Stimulated activated CD8-positive, alpha-beta memory T cell treated with anti-CD3 and anti-CD28 coated beads, Interleukin-7, amount 100 ng/mL, for 4 hours (primary cell): ENCODE results near the gene MRPL53.
"Not testable (repeated sequence)": the region's sequence is repeated elsewhere in the genome, so short reads cannot be mapped to it uniquely, and the experiment has no call there.

Source experiments
- DNase-seq, 2 donors: peaks; one replicate each; pipeline ENCODE4 v3.0.0-alpha.2; 2020; ENCODE audit warnings: low read depth in 2 of 2

MRPL53 gene

GRCh38 chr2:74454654-74455511 lies 17.6 kb downstream of the MRPL53 start, which contains the start of gene INO80B:
Gene INO80B (plus strand): TSS chr2:74455087. CDS start chr2:74455117, 30 bp downstream.
- DNase-seq = peak; percentile 91 to 97

DNA sequence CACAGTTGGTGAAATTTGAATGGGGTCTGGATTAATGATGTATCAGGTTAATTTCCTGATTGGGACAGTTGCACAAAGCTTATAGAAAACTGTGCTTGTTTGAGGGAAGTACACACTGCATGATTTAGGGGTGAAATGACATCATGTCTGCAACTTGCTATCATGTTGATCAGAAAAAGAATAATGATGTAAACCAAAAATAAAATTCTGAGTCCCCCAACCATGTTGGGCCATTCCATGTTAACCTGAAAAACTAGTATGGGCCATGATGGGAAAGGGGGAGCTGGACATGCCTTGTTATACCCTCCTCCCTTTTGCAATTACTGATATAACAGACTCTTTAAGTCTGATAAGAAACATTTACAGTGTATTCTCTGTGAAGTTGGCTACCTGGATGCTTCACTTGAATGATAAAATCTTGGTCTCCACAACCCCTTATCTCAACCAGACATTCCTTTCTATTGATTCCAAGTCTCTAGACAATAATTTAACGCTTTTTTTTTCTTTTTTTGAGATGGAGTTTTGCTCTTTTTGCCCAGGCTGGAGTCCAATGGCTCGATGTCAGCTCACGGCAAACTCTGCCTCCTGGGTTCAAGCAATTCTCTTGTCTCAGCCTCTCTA lies 21.8 kb downstream of the MRPL53 start:
- DNase-seq = no peak

- no peak for DNase-seq
These were observed 23.7 kb downstream of the MRPL53 start for GRCh38 chr2:74448771-74449170.

- DNase-seq = no peak
These were observed 25.1 kb downstream of the MRPL53 start for GRCh38 chr2:74447230-74447999.

- DNase-seq = no peak
These were observed 27.8 kb downstream of the MRPL53 start for GRCh38 chr2:74444498-74445318.

DNA sequence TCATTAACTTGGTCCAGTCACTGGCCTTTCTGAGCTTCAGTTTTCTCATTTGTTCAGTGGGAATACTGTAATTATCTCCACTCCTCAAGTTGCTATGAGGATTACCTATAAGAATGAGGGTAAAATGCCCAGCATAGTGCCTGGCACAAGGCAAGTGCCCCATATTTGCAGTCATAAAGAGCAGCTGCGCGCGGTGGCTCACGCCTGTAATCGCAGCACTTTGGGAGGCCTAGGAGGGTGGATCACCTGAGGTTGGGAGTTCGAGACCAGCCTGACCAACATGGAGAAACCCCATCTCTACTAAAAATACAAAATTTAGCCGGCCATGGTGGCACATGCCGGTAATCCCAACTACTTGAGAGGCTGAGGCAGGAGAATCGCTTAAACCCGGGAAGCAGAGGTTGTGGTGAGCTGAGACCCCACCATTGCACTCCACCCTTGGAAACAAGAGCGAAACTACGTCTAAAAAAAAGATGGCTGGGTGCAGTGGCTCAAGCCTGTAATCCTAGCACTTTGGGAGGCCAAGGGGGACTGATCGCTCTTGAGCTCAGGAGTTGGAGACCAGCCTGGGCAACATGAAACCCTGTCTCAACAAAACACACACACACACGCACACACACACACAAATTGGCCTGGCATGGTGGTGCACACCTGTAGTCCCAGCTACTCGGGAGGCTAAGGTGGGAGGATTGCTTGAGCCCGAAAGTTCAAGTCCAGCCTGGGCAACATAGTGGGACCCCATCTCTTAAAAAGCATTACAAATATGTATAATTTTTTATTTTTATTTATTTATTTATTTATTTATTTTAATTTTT lies 29.8 kb downstream of the MRPL53 start:
- DNase-seq = not testable (repeated sequence)

DNA sequence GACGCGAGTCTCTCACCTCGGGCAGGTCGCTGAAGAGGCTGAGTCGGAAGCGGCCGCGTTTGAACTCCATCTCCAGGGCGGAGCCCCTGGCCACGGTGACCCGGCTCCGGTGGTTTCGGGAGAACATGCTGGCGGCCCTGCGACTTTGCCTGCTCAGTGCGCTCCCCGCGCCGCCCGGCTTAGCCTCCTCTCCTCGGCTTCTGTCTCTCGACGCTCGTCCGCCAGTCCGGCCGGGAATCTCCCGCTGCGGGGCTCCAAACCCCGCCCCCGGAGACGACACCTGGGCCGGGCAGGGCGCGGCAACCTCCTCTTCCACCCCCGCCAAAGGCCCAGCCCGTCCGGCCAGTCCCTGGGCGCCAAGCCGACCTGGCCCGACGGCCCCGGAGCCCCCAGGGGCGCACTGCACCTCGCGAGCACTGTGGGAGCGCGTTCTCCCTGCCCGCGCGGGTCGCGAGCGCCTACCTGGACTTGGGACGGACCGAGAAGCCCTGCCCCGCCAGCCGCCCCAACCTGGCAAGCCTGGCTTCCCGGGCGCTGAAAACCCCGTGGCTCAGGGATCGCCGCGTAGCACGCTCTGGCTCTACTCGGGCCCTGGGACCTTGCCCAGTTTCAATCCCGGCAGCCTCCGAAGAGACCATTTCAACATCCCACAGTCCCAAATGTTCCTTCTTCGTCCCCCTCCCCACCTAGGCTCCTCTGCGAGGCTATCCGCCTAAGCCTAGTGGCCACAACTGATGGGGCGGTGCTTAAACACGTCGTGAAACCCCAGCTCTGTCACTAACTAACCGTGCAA lies 30.6 kb downstream of the MRPL53 start, which contains the start of gene RTKN:
RTKN (minus strand) TSS at position 248 of the 793 bp plus-strand sequence; CDS start at position 127, 121 bp downstream.
- no peak for DNase-seq

DNA sequence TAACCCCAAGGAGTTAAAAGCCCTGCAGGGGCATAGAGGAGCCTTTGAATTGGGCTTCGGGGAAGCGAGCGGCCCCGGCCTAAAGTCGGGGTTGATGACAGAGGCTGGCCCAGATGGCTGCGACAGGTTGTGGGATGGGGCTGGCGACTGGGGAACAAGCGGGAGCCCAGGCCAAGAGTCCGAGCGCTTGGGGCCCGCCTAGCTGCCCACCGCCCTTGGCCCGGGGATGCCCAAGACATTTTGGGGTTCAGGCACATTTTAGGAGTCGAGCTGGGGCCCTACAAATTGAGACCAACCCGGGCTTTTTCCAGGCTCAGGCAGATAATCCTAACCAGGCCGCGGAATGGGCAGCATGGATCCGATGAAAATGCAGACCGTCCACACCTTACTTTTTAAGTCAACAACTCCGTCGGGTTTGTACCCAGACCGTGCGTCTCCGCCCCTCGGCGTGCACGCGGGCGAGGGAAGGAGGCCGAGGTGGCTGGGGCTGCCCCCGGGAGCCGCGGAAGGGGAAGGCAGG lies 31.2 kb downstream of the MRPL53 start:
- DNase-seq = no peak

DNA sequence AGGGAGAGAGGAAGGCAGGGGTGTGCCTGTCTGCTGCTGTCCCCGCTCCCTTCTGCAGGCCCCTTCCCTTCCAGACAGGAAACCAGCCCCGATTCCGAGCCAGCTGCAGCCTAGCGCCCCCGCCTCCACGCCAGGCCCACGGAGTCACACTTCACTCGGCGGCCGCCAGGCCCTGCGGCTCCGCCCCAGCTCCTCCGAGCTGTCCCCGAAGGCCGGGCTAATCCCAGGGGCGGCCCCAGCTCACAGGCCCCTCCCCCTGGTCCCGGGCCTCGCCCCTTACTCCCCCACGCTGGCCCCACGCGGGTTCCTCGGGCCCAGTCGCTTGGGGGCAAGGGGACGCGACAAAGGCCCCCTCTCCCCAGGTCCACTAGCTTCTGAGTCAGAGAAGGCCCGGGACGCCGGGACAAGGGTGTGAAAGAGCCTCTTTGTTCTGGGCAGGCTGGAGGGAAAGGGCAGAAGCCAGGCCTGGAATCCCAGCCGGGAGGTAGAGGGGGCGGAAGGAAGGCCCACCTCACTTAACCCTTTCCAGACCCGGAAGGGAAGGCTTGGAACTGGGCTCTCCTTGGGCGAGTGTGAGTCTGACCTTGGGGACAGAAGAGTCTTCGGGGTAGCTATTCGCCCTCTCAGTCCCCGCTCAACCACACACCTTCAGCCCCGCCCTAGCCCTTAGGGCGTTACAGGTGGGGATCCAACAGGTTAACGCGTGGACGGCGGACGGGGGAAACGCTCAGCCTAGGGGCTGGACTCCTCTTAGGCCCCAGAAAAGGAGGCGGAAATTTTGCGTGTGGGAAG lies 31.9 kb downstream of the MRPL53 start:
- peak; percentile 19 to 43 for DNase-seq

DNA sequence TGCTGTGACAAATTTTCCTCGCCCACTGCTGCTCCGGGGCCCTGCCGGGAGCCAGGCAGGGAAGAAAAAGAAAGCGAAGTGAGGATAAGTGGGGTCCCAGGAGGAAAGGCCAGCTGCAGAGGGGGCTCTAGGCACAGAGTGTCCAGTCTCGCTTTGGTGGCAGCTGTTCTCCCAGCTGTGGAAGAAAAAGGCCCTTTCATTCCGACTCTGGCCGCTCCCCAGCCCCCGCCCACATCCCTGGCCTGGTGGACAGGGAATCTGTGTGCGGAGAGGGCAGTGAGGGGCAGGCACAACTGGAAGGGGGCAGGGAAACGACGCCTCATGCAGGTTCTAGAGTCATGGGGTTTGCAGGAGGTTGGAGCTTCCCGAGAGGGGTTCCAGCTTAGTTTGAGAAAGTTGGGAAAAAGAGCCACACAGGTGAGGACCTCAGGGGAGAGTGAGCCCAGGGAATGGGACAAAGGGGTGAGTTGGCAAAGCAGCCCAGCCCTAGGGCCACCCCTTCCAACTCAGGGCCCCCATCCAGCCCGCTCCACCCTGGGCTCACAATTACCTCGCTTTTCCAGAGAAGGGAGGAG lies 32.6 kb downstream of the MRPL53 start:
- no peak for DNase-seq

DNA sequence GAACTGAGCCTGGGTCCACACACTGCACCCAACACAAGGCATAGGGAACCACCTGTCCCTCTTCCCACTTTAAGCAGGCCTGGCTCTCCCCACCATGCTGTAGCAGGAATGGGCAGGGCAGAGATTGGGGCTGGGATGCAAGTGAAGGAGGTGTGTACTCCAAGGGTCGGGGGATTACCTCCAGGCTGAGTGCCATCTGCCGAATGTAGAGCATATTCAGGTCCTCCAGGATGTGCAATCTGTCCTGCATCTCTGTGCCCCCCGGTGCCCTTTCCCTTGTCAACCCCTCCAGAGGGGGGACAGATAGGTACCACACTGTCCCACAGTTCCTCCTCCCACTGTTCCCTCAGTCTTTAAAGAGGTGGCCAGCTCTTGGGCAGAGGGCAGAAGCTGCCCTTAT lies 33.1 kb downstream of the MRPL53 start:
- DNase-seq = no peak

DNA sequence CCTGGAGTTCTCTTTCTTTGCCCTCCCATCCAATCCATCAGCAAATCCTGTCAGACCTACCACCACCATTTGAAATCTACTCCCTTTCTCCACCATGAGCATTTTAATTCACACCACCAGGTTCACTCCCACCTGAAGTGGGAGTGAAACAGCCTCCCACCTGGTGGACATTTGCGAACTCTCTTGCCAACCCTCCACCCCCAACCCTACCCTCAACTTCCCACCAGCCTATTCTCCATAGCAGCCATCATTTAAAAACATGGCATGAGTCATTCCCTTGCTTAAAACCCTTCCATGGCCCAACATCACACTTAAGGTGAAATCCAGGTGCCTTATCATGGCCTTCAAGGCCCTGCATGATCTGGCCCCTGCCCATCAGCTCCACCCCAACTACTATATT lies 34.2 kb downstream of the MRPL53 start:
- no peak for DNase-seq

GRCh38 chr2:74436848-74437695 lies 35.4 kb downstream of the MRPL53 start:
- no peak for DNase-seq

DNA sequence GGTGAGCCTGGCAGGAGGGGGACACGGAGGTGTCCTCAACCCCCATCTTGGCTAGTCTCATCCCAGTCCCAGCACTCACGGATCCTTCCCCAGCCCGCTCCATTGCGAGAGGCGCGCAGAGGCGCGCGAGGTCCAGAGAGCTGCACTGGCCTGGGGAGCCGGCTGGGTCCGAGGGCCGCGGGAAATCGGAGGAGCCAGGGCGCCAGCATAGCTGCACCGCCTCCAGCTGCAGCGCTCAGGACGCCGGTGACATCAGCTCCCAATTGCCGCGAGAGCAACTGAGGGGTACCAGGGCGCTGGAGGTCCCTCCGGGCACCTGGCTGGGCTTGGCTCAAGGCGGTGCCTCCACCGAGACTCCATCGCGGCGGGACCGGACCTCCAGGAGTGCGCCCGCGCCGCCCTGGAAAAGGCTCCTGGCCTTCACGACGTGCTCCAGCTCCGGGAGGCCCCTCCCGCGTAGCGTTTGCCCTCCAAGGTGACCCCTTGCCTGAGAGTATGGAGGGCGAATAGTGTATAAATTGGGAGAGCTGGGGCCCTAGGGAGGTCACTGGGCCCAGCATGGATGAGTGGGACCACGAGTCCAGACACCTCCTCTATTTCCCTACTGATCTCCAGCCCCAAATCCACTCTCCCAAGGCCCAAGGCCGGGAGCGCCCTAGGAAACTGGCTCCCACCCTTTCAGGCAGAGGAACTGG lies 36.2 kb downstream of the MRPL53 start:
- no peak for DNase-seq

- no peak for DNase-seq
These were observed 42.0 kb downstream of the MRPL53 start for GRCh38 chr2:74430502-74430901.
